GM21390 (cell line): ENCODE measurements around the gene TRIO.

Source experiments
- ATAC-seq: cut with Tn5 transposase; IDR thresholded peaks from one replicate; pipeline ENCODE4 v1.9.1; 2021; ENCODE audit not compliant: unreplicated experiment

Gene TRIO

GRCh38 chr5:14204785-14205321, 61.7 kb downstream of the TRIO start:
- no peak for ATAC-seq

DNA sequence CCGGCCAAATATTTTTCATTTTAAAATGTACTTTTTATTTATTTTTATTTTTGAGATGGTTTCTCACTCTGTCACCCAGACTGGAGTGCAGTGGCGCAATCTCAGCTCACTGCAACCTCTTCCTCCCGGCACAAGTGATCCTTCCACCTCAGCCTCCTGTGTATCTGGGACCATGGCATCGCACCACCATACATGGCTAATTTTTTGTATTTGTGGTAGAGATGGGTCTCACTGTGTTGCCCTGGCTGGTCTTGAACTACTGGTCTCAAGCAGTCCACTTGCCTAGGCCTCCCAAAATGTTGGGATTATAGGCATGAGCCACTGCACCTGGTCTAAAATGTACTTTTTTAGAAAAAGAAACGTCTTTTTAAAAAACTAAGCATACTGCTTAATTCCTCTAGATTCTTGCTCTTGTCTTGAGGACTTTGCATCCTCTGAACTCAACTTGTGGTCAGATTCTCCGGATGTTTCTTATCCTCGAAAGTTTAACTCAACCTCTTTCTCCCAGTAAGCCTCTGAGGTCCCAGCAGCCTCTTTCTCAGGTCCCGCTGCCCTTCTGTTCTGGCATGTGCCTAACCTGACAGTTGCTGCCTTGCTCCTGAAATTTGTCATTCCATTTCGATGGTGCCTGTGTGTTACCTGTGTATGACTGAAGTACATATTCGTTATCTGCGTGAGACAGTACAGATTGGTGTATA, 63.0 kb downstream of the TRIO start:
- no peak for ATAC-seq

- peak; percentile 24 for ATAC-seq
These were observed 64.3 kb downstream of the TRIO start for GRCh38 chr5:14207428-14207827.

DNA sequence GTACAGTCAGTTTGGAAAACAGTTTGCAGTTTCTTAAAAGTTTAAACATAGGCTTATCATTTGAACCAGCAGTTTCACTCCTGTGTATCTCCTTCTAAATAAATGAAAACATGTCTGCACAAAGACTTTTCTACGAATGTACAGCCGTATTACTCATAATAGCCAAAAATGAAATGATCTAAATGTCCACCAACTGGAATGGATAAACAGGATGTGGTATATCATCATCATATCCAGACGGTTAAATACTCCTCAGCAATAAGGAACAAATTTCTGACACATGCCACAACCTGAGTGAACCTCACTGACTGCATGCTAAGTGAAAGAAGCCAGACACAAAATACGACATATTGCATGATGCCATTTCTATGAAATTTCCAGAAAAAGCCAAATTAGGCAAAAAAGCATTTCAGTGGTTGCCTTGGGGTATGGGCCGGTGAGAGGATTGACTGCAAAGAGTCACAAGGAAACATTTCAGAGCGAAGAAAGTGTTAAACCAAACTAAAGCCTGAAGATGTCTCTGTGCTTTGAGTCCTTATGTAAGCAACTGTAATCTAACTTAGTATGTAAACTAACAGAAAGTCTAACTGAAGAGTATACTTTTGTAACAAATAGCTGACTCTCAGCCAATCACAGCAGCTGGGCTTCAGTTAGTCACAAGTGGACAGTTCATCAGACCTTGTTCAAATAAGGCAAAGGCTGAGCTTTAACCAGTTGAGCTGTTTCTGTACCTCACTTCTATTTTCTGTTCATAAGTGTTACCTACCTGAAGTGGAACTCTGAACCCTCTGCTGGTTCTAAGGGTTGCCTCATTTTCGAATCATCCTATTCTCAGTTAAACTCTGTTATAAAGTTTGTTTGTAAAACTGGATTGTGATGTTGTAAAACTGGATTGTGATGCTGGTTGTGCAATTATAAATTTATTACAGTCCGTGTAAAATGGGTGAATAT, 65.2 kb downstream of the TRIO start:
- peak; percentile 64 for ATAC-seq

DNA sequence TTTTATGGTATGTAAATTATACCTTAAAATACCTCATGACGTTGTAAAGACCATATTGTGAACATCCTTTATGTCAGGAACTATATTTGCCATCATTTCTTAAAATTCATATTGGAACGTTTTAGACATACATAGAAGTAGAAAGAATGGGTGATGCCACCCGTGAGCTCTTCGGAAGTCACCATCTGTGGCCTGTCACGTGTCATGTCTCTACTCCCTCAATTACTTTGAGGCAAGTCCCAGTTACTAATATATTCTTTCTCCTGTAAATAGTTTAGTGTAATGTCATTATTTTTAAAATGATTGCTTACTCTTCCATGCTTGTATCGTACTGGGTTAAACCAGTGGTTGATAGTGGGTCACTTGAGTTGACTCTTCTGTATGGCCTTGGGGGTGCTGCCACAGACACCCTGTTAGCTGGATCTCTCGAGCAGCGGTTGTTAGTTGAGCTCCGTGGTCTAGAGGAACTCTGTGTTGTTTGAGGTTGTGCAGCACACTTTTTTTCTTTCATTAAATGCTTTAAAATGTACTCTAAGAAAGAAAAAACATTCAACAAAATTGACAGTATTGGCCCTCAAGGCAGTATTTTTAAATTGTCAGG, 66.2 kb downstream of the TRIO start:
- ATAC-seq: no peak

- no peak for ATAC-seq
These were observed 66.7 kb downstream of the TRIO start for GRCh38 chr5:14209836-14210235.

DNA sequence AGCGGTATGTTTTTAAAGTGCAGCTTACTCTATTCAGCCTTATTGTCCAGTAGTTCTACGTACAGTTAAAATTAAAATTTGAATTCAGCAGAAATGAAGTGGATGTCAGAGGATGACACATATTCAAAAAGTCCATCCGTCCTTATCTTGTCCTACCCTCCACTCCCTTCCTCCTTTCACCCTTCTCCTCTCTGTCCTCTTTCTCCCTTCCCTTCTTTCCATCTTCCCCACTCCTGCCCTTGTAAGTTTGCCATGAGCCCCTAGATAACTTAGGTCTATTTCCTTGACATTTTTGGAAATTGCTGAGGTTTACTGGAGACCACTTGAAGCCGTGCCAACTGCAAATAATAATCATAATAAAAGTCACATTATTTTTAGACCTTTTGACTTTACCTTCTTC, 67.6 kb downstream of the TRIO start:
- ATAC-seq: no peak

- ATAC-seq: peak; percentile 18
These were observed 69.0 kb downstream of the TRIO start for GRCh38 chr5:14211818-14212803.

- ATAC-seq: peak; percentile 33
These were observed 69.7 kb downstream of the TRIO start for GRCh38 chr5:14212838-14213237.

DNA sequence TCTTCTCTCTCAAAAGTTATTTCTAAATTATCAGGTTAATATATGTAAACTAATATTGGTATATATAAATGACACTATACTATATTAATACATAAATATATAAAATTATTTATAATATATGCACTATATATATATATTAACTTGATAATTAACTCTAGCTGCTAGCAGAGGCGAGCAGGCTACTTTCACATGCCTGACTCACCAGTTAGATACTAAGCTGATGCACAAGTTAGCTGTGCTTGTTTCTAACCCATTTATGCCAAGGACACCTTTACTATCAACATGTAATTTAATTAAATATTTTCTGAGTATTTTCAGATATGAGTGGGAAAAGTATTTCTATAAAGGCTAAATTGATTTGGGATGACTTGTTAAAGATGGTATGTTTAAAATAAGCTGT, 70.1 kb downstream of the TRIO start:
- ATAC-seq: no peak

- ATAC-seq: peak; percentile 19
These were observed 70.9 kb downstream of the TRIO start for GRCh38 chr5:14213813-14214585.

DNA sequence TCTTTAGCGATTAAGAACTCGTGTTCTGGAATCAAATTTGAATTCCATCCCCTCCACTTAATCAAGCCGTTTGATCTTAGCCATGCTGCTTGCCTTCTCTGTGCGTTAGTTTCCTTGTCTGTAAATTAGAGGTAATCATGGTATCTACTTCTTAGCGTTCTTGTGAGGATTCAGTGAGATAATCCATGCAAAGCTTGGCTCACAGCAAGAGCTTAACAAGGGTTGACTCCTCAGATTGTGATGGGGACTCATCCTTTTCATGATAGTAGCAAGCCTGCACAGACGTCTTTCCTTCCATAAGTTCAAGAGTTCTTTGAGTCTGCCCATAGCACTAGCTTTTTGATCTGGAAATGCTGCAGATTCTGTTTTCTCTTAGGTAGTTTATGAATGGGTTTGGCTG, 72.8 kb downstream of the TRIO start:
- ATAC-seq: no peak

GRCh38 chr5:14216372-14216771, 73.2 kb downstream of the TRIO start:
- no peak for ATAC-seq

GRCh38 chr5:14216902-14217301, 73.8 kb downstream of the TRIO start:
- ATAC-seq: no peak

DNA sequence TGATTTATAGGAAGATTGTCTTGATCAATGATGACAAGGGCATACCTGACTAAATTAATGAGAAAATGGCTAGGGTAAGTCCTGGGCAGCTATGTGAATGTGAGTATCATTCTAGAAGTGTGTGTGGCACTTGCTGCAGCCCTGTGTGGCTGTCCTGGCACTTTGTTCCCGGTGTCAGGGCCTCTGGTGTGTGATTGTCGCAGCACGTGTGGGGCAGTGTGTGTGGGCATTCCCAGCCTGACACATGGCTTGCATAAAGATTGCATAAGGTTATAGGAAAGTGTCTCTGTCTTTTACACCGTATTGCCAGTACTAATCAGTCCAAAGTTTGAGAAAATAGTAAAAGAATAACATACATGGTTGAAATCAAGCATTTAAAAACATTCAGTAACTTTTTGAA, 74.4 kb downstream of the TRIO start:
- no peak for ATAC-seq

DNA sequence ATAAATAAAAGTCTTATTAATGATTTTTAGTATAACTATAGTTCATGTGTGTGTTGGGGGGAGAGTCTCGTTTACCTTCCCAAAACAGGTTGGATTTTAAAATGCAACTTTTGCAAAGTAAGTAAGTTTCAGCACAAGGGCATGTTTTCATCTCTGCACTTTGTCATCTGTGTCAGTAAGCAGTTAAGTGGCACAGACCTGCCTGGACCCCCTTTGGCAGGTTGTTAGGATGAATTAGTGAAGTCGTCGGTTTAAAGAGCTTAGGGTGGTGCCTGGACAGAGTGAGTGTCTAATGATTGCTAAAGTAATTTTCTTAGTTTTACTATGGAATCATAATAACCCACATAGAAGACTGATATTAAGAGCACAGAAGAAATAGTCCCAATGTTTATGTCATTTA, 74.9 kb downstream of the TRIO start:
- ATAC-seq: no peak

DNA sequence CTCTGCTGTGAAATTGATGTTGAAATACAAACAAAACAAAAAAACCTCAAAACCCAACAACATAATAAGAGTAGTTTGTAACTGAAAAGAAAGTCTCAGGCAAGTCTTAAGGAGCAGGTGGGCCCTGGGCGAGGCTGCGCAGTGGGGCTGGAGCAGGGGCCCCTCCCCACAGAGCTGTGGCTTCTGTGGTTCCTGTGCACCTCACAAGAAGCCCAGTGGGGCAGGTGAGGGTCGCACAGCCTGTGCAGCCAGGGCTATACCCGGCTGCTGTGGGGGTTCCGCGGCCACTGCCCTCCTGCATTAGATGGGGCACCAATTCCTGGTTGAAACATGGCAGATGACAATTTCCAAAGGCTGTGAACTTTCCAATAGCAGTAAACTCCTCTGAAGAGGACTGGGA, 75.3 kb downstream of the TRIO start:
- ATAC-seq: no peak

DNA sequence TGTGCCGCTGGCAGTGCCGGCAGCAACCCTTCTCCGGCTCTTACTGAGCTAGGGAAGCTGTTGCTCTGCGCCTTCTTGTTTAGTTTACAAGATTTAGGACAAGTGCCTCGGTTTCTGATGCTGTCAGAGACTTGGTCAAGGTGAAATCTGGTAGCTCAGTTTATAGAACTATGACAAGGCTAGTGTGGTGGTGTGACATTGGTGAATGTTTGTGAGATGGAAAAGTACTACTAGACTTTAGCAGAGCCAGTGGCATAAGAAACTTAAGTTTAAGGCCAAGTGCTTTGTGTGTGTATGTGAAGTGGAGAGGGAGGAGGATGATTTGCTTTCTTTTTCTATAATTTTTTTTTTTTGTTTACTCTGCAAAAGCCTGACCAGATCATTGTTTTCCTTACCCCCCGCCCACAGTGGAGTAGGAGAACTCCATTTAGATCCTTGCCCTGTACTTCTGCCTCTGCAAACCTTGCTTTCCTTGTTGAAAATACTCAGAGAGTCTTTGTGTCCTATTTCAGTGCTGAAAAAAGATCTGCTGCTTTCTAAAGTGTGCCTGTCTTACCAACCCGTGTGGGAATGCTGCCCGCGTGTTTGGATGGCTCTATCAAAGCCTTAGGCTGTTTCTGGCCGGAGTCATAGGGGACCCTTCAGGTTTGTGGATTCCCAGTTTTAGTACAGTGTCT, 75.9 kb downstream of the TRIO start:
- ATAC-seq: no peak
